Mesenchymal stem cell (in vitro differentiated cells and primary cell): ENCODE measurements around the gene OSBPL2.

Experiments
- DNase-seq: peaks from one replicate; pipeline ENCODE4 v3.0.0-alpha.2; 2013
- H2AFZ ChIP-seq: one replicate; pipeline ENCODE4 v1.6.1; 2013; ENCODE audit warnings: low read depth, mild to moderate bottlenecking, control low read depth, inconsistent platforms, low read length, moderate library complexity
- H2AK5ac ChIP-seq: 2 replicates; pipeline ENCODE4 v1.6.1; 2013; ENCODE audit warnings: low read length, moderate library complexity, mild to moderate bottlenecking, inconsistent platforms; ENCODE audit not compliant: severe bottlenecking
- H2BK120ac ChIP-seq: one replicate; pipeline ENCODE4 v1.6.1; 2013; ENCODE audit warnings: low read depth, mild to moderate bottlenecking, inconsistent platforms, low read length, moderate library complexity
- H2BK12ac ChIP-seq, 2 experiments: one replicate each; pipeline ENCODE4 v1.6.1; 2013; ENCODE audit warnings: inconsistent platforms in 2 of 2, low read length in 2 of 2, mild to moderate bottlenecking in 2 of 2, moderate library complexity in 2 of 2, control low read depth in 1 of 2
- H2BK15ac ChIP-seq: one replicate; pipeline ENCODE4 v1.6.1; 2013; ENCODE audit warnings: mild to moderate bottlenecking, low read depth, inconsistent platforms; ENCODE audit not compliant: poor library complexity, severe bottlenecking
- H2BK5ac ChIP-seq: 2 replicates; pipeline ENCODE4 v1.6.1; 2013; ENCODE audit warnings: low read depth, mild to moderate bottlenecking, low read length, control low read depth, inconsistent platforms; ENCODE audit not compliant: poor library complexity, severe bottlenecking
- H3K14ac ChIP-seq, 2 experiments: one replicate each; pipeline ENCODE4 v1.6.1; 2013; ENCODE audit warnings: inconsistent platforms in 2 of 2, low read length in 2 of 2, control low read depth in 1 of 2, mild to moderate bottlenecking in 1 of 2, moderate library complexity in 1 of 2
- H3K18ac ChIP-seq, 2 experiments: one replicate each; pipeline ENCODE4 v1.6.1; 2013; ENCODE audit warnings: inconsistent platforms in 2 of 2, low read length in 2 of 2, control low read depth in 1 of 2, low read depth in 1 of 2, mild to moderate bottlenecking in 1 of 2
- H3K23ac ChIP-seq, 2 experiments: one replicate each; pipeline ENCODE4 v1.6.1; 2013; ENCODE audit warnings: inconsistent platforms in 2 of 2, low read length in 2 of 2, mild to moderate bottlenecking in 2 of 2, moderate library complexity in 2 of 2, control low read depth in 1 of 2
- H3K27ac ChIP-seq: 2 replicates; pipeline ENCODE4 v1.5.1; 2013; ENCODE audit warnings: mild to moderate bottlenecking, moderate library complexity, low read length, control low read depth, inconsistent platforms; ENCODE audit not compliant: poor library complexity, severe bottlenecking
- H3K27me3 ChIP-seq, 2 experiments: 2 replicates each; pipeline versions ENCODE4 v1.6.1 to v1.7.0; 2013; ENCODE audit warnings: low read length in 2 of 2, mild to moderate bottlenecking in 2 of 2, moderate library complexity in 2 of 2, control low read depth in 1 of 2, inconsistent platforms in 1 of 2; ENCODE audit not compliant: control insufficient read depth in 1 of 2, insufficient read depth in 1 of 2
- H3K36me3 ChIP-seq, 2 experiments: 2 replicates each; pipeline versions ENCODE4 v1.6.1 to v1.7.0; 2013; ENCODE audit warnings: low read length in 2 of 2, control low read depth in 1 of 2, inconsistent platforms in 1 of 2, low read depth in 1 of 2, mild to moderate bottlenecking in 1 of 2; ENCODE audit not compliant: insufficient read depth in 2 of 2, control insufficient read depth in 1 of 2
- H3K4ac ChIP-seq, 2 experiments: one replicate each; pipeline ENCODE4 v1.6.1; 2013; ENCODE audit warnings: inconsistent platforms in 2 of 2, low read length in 2 of 2, mild to moderate bottlenecking in 2 of 2, moderate library complexity in 2 of 2, control low read depth in 1 of 2, low read depth in 1 of 2
- H3K4me1 ChIP-seq: 2 replicates; pipeline ENCODE4 v1.6.1; 2013; ENCODE audit warnings: low read depth, low read length, control low read depth; ENCODE audit not compliant: control insufficient read depth, insufficient read depth
- H3K4me2 ChIP-seq: 2 replicates; pipeline ENCODE4 v1.6.1; 2013; ENCODE audit warnings: low read length, mild to moderate bottlenecking, inconsistent platforms; ENCODE audit not compliant: poor library complexity, severe bottlenecking
- H3K4me3 ChIP-seq, 2 experiments: 2 replicates each; pipeline versions ENCODE4 v1.5.1 to v1.7.0; 2013; ENCODE audit warnings: low read length in 2 of 2, mild to moderate bottlenecking in 2 of 2, control low read depth in 1 of 2, low read depth in 1 of 2; ENCODE audit not compliant: insufficient read depth in 1 of 2
- H3K79me1 ChIP-seq: replicated peaks from 2 replicates; pipeline ENCODE4 v1.6.1; 2013; ENCODE audit warnings: mild to moderate bottlenecking, control low read depth, low read length, inconsistent platforms; ENCODE audit not compliant: poor library complexity, severe bottlenecking
- H3K9ac ChIP-seq: 2 replicates; pipeline ENCODE4 v1.7.0; 2013; ENCODE audit warnings: mild to moderate bottlenecking, low read length, moderate library complexity
- H3K9me3 ChIP-seq: 2 replicates; pipeline ENCODE4 v1.7.0; 2013; ENCODE audit warnings: mild to moderate bottlenecking, low read length; ENCODE audit not compliant: control insufficient read depth
- H4K8ac ChIP-seq: one replicate; pipeline ENCODE4 v1.6.1; 2013; ENCODE audit warnings: inconsistent platforms, mild to moderate bottlenecking, low read length, moderate library complexity
- H4K91ac ChIP-seq: one replicate; pipeline ENCODE4 v1.6.1; 2013; ENCODE audit warnings: mild to moderate bottlenecking, low read length, inconsistent platforms
- whole genome bisulfite sequencing: methylation state at CpG from one replicate; pipeline ENCODE4 v1.1.7; 2013; ENCODE audit warnings: mixed read lengths; 5-methylcytosine and 5-hydroxymethylcytosine counted together

OSBPL2 gene

GRCh38 chr20:62302341-62303061, 64.2 kb downstream of the OSBPL2 start, which contains the start of gene ADRM1:
ADRM1 (plus strand) TSS chr20:62302997; CDS start chr20:62303569, 572 bp downstream.
- Histone ChIP-seq H3K14ac (peak within 1 kb of the TSS; percentile 28 to 80), H3K27me3 (no peaks in the 10 kb centered on the region), H2AFZ (peak within 1 kb of the TSS; percentile 84), H3K18ac (peak within 1 kb of the TSS; percentile 91 to 97), H2AK5ac (peak within 1 kb of the TSS; percentile 66), H4K91ac (peak within 1 kb of the TSS; percentile 81), H4K8ac (peak within 1 kb of the TSS; percentile 92), H3K79me1 (peaks cover 10% of the 10 kb centered on the region), H3K9me3 (no peaks in the 10 kb centered on the region), H3K9ac (peak within 1 kb of the TSS; percentile 96), H3K4me3 (peak within 1 kb of the TSS; percentile 87 to 98), H3K23ac (peak within 1 kb of the TSS in 1 of 2 experiments; percentile 85), H2BK5ac (peak within 1 kb of the TSS; percentile 69), H3K27ac (peak within 1 kb of the TSS; percentile 89), H3K4ac (peak within 1 kb of the TSS; percentile 90 to 94), H3K4me2 (peak within 1 kb of the TSS; percentile 96), H3K36me3 (peaks cover 35 to 63% of the 10 kb centered on the region in 2 experiments), H2BK120ac (peak within 1 kb of the TSS; percentile 94), H2BK15ac (peak within 1 kb of the TSS; percentile 97), H2BK12ac (peak within 1 kb of the TSS; percentile 88 to 96), H3K4me1 (peaks cover 37% of the 10 kb centered on the region)
- DNase-seq, result peak; percentile 97
- WGBS, result under 1% methylated on average over 79 of the region's 81 CpGs

GRCh38 chr20:62303062-62303339, 64.7 kb downstream of the OSBPL2 start:
- H3K23ac ChIP-seq, result peak overlapping the region in 1 of 2 experiments; percentile 85
- DNase-seq, result no peak
- H2AK5ac ChIP-seq, result no peak overlapping the region
- peak overlapping the region; percentile 49 for H2BK5ac ChIP-seq
- peaks cover 41% of the 10 kb centered on the region for H3K4me1 ChIP-seq
- H3K27ac ChIP-seq, result no peak overlapping the region
- H3K36me3 ChIP-seq, result peaks cover 38 to 63% of the 10 kb centered on the region in 2 experiments
- H3K9ac ChIP-seq, result peak overlapping the region; percentile 93
- peak overlapping the region; percentile 89 for H3K4me2 ChIP-seq
- 2% methylated on average over 22 of the region's 39 CpGs for WGBS
- peak overlapping the region in 1 of 2 experiments; percentile 42 for H2BK12ac ChIP-seq
- H3K18ac ChIP-seq, result peak overlapping the region; percentile 25 to 79
- H3K14ac ChIP-seq, result peak overlapping the region; percentile 26 to 28
- no peaks in the 10 kb centered on the region for H3K9me3 ChIP-seq
- peaks cover 9% of the 10 kb centered on the region for H3K79me1 ChIP-seq
- H4K91ac ChIP-seq, result peak overlapping the region; percentile 53
- no peak overlapping the region for H4K8ac ChIP-seq
- peak overlapping the region; percentile 81 to 85 for H3K4ac ChIP-seq
- H3K4me3 ChIP-seq, result peak overlapping the region; percentile 87 to 98
- H3K27me3 ChIP-seq, result no peaks in the 10 kb centered on the region
- H2BK120ac ChIP-seq, result peak overlapping the region; percentile 62
- peak overlapping the region; percentile 80 for H2BK15ac ChIP-seq
- no peak overlapping the region for H2AFZ ChIP-seq

GRCh38 chr20:62303340-62304226, 65.3 kb downstream of the OSBPL2 start:
- H3K14ac ChIP-seq, result peak overlapping the region; percentile 26 to 28
- H4K91ac ChIP-seq, result peak overlapping the region; percentile 53
- H2BK12ac ChIP-seq, result peak overlapping the region in 1 of 2 experiments; percentile 42
- peak; percentile 41 for DNase-seq
- H3K18ac ChIP-seq, result peak overlapping the region; percentile 25 to 79
- H3K4me2 ChIP-seq, result peak overlapping the region; percentile 89
- H3K4ac ChIP-seq, result peak overlapping the region; percentile 81 to 85
- H3K23ac ChIP-seq, result peak overlapping the region in 1 of 2 experiments; percentile 85
- H4K8ac ChIP-seq, result no peak overlapping the region
- H3K9ac ChIP-seq, result peak overlapping the region; percentile 93
- H2BK5ac ChIP-seq, result peak overlapping the region; percentile 49
- peak overlapping the region; percentile 87 to 98 for H3K4me3 ChIP-seq
- H3K79me1 ChIP-seq, result peaks cover 7% of the 10 kb centered on the region
- H3K36me3 ChIP-seq, result peaks cover 40 to 65% of the 10 kb centered on the region in 2 experiments
- H2BK15ac ChIP-seq, result peak overlapping the region; percentile 80
- H3K27ac ChIP-seq, result peak overlapping the region; percentile 9
- H3K27me3 ChIP-seq, result no peaks in the 10 kb centered on the region
- H2AFZ ChIP-seq, result no peak overlapping the region
- H2BK120ac ChIP-seq, result peak overlapping the region; percentile 62
- no peak overlapping the region for H2AK5ac ChIP-seq
- H3K4me1 ChIP-seq, result peaks cover 42% of the 10 kb centered on the region
- WGBS, result 4% methylated on average over 66 of the region's 66 CpGs
- H3K9me3 ChIP-seq, result no peaks in the 10 kb centered on the region
